Loucy (cell line): Measurements from ENCODE around the gene DNAAF8.

Source experiments
- EZH2phosphoT487 ChIP-seq: fragments of 200-600 bp; IDR thresholded peaks from 2 replicates; pipeline ENCODE4 v1.6.1; 2018; ENCODE audit warnings: antibody characterized with exemption, mild to moderate bottlenecking, moderate library complexity, borderline replicate concordance
- TF ChIP-seq, protein P1 (sequence below): fragments of 200-600 bp; sonication (generic); conservative IDR thresholded peaks from 2 replicates; pipeline ENCODE4 v1.5.1; 2014; ENCODE audit warnings: mild to moderate bottlenecking, antibody characterized with exemption, low read length

- TF ChIP-seq, protein P1, sequence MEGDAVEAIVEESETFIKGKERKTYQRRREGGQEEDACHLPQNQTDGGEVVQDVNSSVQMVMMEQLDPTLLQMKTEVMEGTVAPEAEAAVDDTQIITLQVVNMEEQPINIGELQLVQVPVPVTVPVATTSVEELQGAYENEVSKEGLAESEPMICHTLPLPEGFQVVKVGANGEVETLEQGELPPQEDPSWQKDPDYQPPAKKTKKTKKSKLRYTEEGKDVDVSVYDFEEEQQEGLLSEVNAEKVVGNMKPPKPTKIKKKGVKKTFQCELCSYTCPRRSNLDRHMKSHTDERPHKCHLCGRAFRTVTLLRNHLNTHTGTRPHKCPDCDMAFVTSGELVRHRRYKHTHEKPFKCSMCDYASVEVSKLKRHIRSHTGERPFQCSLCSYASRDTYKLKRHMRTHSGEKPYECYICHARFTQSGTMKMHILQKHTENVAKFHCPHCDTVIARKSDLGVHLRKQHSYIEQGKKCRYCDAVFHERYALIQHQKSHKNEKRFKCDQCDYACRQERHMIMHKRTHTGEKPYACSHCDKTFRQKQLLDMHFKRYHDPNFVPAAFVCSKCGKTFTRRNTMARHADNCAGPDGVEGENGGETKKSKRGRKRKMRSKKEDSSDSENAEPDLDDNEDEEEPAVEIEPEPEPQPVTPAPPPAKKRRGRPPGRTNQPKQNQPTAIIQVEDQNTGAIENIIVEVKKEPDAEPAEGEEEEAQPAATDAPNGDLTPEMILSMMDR, result no peak
- TF ChIP-seq EZH2phosphoT487, result no peak
Observed at GRCh38 chr16:4749700-4750257, 15.4 kb downstream of the DNAAF8 start.
